Thyroid gland (tissue), 4 donors: ENCODE measurements around the gene RPL36.

ENCODE experiments used
- POLR2A ChIP-seq, 2 donors: fragments of 450-650 bp; IDR thresholded peaks; one replicate each; pipeline ENCODE4 v1.6.1; 2017; ENCODE audit warnings: antibody characterized with exemption in 2 of 2, mild to moderate bottlenecking in 2 of 2, moderate library complexity in 1 of 2
- TF ChIP-seq, protein P1 (sequence below), 6 experiments: fragments of 200-600 bp in 3 of 6; fragments of 450-650 bp in 3 of 6; sonication (generic) in 3 of 6; IDR thresholded peaks; one replicate each; pipeline ENCODE4 v1.5.1; 2016 to 2019; ENCODE audit warnings: antibody characterized with exemption in 6 of 6, mild to moderate bottlenecking in 2 of 6, inconsistent platforms in 1 of 6, moderate library complexity in 1 of 6

DNA sequence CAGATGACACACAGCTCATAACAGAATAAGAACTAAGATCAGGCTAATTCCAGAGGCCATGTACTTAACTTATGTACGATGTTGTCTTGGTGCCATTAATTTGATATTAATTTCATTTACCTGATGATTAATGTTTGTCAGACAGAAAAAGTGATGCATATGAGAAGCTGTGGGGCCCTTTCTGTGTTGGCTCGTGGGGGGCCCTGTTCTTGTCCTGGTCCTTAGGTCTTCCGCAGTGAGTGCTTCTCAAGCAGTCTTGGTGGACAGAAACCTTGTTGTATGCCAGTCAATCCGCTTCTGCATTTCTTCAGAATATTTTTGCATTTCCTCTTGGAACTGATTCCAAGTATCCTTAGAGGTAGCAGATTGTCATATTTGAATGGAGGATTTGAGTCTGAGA lies 47.0 kb upstream of the RPL36 start:
- TF ChIP-seq, protein P1, sequence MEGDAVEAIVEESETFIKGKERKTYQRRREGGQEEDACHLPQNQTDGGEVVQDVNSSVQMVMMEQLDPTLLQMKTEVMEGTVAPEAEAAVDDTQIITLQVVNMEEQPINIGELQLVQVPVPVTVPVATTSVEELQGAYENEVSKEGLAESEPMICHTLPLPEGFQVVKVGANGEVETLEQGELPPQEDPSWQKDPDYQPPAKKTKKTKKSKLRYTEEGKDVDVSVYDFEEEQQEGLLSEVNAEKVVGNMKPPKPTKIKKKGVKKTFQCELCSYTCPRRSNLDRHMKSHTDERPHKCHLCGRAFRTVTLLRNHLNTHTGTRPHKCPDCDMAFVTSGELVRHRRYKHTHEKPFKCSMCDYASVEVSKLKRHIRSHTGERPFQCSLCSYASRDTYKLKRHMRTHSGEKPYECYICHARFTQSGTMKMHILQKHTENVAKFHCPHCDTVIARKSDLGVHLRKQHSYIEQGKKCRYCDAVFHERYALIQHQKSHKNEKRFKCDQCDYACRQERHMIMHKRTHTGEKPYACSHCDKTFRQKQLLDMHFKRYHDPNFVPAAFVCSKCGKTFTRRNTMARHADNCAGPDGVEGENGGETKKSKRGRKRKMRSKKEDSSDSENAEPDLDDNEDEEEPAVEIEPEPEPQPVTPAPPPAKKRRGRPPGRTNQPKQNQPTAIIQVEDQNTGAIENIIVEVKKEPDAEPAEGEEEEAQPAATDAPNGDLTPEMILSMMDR (IDR thresholded peaks at IDR 0.05): no peak
- no peak for TF ChIP-seq POLR2A (IDR thresholded peaks at IDR 0.05)
